ENCODE results near the gene RTN3.

The RTN3 gene

GRCh38 chr11:63775191-63775590, 93.9 kb downstream of the RTN3 start:
- in situ Hi-C loops (cut with HindIII; ENCODE audit: low sequenced_read_pairs) = no loop called here
- no peak overlapping the region for H3K4me3 ChIP-seq (ENCODE audit: low read depth, low read length)
- TF ChIP-seq CTCF (IDR thresholded peaks at IDR 0.05; ENCODE audit: low read depth, low read length) = no peak
- DNase-seq (ENCODE audit: low read depth, low spot score) = no peak

- no peak overlapping the region for H3K4me3 ChIP-seq (ENCODE audit: low read depth, low read length)
- no peak for TF ChIP-seq CTCF (IDR thresholded peaks at IDR 0.05; ENCODE audit: low read depth, low read length)
- in situ Hi-C loops (cut with HindIII; ENCODE audit: low sequenced_read_pairs) = no loop called here
- no peak for DNase-seq (ENCODE audit: low read depth, low spot score)
Observed at GRCh38 chr11:63779039-63779438, 97.7 kb downstream of the RTN3 start.

- in situ Hi-C loops (cut with HindIII; ENCODE audit: low sequenced_read_pairs) = no loop called here
- DNase-seq (ENCODE audit: low read depth, low spot score) = no peak
- TF ChIP-seq CTCF (IDR thresholded peaks at IDR 0.05; ENCODE audit: low read depth, low read length) = no peak
- H3K4me3 ChIP-seq (ENCODE audit: low read depth, low read length) = no peak overlapping the region
Observed at GRCh38 chr11:63782749-63783148, 101.4 kb downstream of the RTN3 start.

- no peak overlapping the region for H3K4me3 ChIP-seq (ENCODE audit: low read depth, low read length)
- in situ Hi-C loops (cut with HindIII; ENCODE audit: low sequenced_read_pairs) = no loop called here
- TF ChIP-seq CTCF (IDR thresholded peaks at IDR 0.05; ENCODE audit: low read depth, low read length) = no peak
- no peak for DNase-seq (ENCODE audit: low read depth, low spot score)
Observed at GRCh38 chr11:63783925-63784592, 102.8 kb downstream of the RTN3 start.

GRCh38 chr11:63785823-63786222, 104.5 kb downstream of the RTN3 start:
- H3K4me3 ChIP-seq (ENCODE audit: low read depth, low read length) = no peak overlapping the region
- DNase-seq (ENCODE audit: low read depth, low spot score) = no peak
- TF ChIP-seq CTCF (IDR thresholded peaks at IDR 0.05; ENCODE audit: low read depth, low read length) = no peak
- in situ Hi-C loops (cut with HindIII; ENCODE audit: low sequenced_read_pairs) = no loop called here

GRCh38 chr11:63791495-63792167, 110.3 kb downstream of the RTN3 start:
- H3K4me3 ChIP-seq (ENCODE audit: low read depth, low read length) = no peak overlapping the region
- DNase-seq (ENCODE audit: low read depth, low spot score) = no peak
- in situ Hi-C loops (cut with HindIII; ENCODE audit: low sequenced_read_pairs) = no loop called here
- no peak for TF ChIP-seq CTCF (IDR thresholded peaks at IDR 0.05; ENCODE audit: low read depth, low read length)
